Progenitor cell of endocrine pancreas (in vitro differentiated cells): ENCODE measurements around the gene EDIL3. TPM values are rescaled to one million over a fixed set of nuclear protein-coding genes. Genes with fewer than 3 reads are reported as not detected.

Experiments
- DNase-seq: peaks from one replicate; pipeline ENCODE4 v3.0.0; 2021; ENCODE audit warnings: low spot score; ENCODE audit not compliant: unreplicated experiment
- H3K27ac Mint-ChIP-seq: 2 replicates; pipeline ENCODE4 v1.8.0; 2021; ENCODE audit warnings: mild to moderate bottlenecking, moderate library complexity, mixed read lengths
- H3K27me3 Mint-ChIP-seq: 2 replicates; pipeline ENCODE4 v1.8.0; 2021; ENCODE audit warnings: mixed read lengths
- H3K36me3 Mint-ChIP-seq: 2 replicates; pipeline ENCODE4 v1.8.0; 2022; ENCODE audit warnings: mixed read lengths; ENCODE audit not compliant: insufficient read depth
- H3K4me1 Mint-ChIP-seq: 2 replicates; pipeline ENCODE4 v1.8.0; 2021; ENCODE audit warnings: low read depth, mixed read lengths
- H3K4me3 Mint-ChIP-seq: 2 replicates; pipeline ENCODE4 v1.8.0; 2021; ENCODE audit warnings: low read depth, mild to moderate bottlenecking, moderate library complexity, mixed read lengths
- H3K9me3 Mint-ChIP-seq: 2 replicates; pipeline ENCODE4 v1.8.0; 2021; ENCODE audit warnings: low read depth, mixed read lengths
- CTCF ChIP-seq: fragments of 200-600 bp; sonication (generic); IDR thresholded peaks from one replicate; pipeline ENCODE4 v1.5.0; 2021; ENCODE audit warnings: antibody characterized with exemption, mild to moderate bottlenecking; ENCODE audit not compliant: unreplicated experiment
- total RNA-seq: library from RNA; stranded (reverse); gene quantifications from 2 replicates; pipeline ENCODE4 v1.2.1, GENCODE V29; 2021

EDIL3 gene
- total RNA-seq, 1 donor from 2014 or later = 4.8 TPM

- no peak overlapping the region for H3K4me3 Mint-ChIP-seq
- no peaks in the 10 kb centered on the region for H3K36me3 Mint-ChIP-seq
- TF ChIP-seq CTCF = no peak
- H3K27me3 Mint-ChIP-seq = no peaks in the 10 kb centered on the region
- H3K9me3 Mint-ChIP-seq = no peaks in the 10 kb centered on the region
- H3K4me1 Mint-ChIP-seq = peaks cover 2% of the 10 kb centered on the region
- H3K27ac Mint-ChIP-seq = no peak overlapping the region
- DNase-seq = no peak
Observed at GRCh38 chr5:83972909-83973308, 411.8 kb downstream of the EDIL3 start.

GRCh38 chr5:83972236-83972635 is 412.4 kb downstream of the EDIL3 start:
- H3K4me3 Mint-ChIP-seq = no peak overlapping the region
- H3K27me3 Mint-ChIP-seq = no peaks in the 10 kb centered on the region
- no peaks in the 10 kb centered on the region for H3K36me3 Mint-ChIP-seq
- H3K27ac Mint-ChIP-seq = no peak overlapping the region
- no peaks in the 10 kb centered on the region for H3K9me3 Mint-ChIP-seq
- no peak for TF ChIP-seq CTCF
- DNase-seq = no peak
- peaks cover 2% of the 10 kb centered on the region for H3K4me1 Mint-ChIP-seq

- no peak overlapping the region for H3K4me3 Mint-ChIP-seq
- H3K4me1 Mint-ChIP-seq = no peaks in the 10 kb centered on the region
- H3K27ac Mint-ChIP-seq = no peak overlapping the region
- TF ChIP-seq CTCF = no peak
- H3K27me3 Mint-ChIP-seq = no peaks in the 10 kb centered on the region
- H3K9me3 Mint-ChIP-seq = no peaks in the 10 kb centered on the region
- no peak for DNase-seq
- no peaks in the 10 kb centered on the region for H3K36me3 Mint-ChIP-seq
Observed at GRCh38 chr5:83967417-83967816, 417.3 kb downstream of the EDIL3 start.

- Mint-ChIP-seq H3K27ac (no peak overlapping the region), H3K27me3 (no peaks in the 10 kb centered on the region), H3K4me3 (no peak overlapping the region), H3K9me3 (no peaks in the 10 kb centered on the region), H3K4me1 (no peaks in the 10 kb centered on the region), H3K36me3 (no peaks in the 10 kb centered on the region)
- DNase-seq = no peak
- TF ChIP-seq CTCF = no peak
Observed at GRCh38 chr5:83965441-83965840, 419.2 kb downstream of the EDIL3 start.

GRCh38 chr5:83964271-83964670 is 420.4 kb downstream of the EDIL3 start:
- TF ChIP-seq CTCF = no peak
- no peak overlapping the region for H3K27ac Mint-ChIP-seq

GRCh38 chr5:83957188-83957587 is 427.5 kb downstream of the EDIL3 start:
- no peak for DNase-seq

More at GRCh38 chr5:83964271-83964670, 420.4 kb downstream of the EDIL3 start:
- no peak for DNase-seq
- Mint-ChIP-seq H3K9me3 (no peaks in the 10 kb centered on the region), H3K4me1 (no peaks in the 10 kb centered on the region), H3K36me3 (no peaks in the 10 kb centered on the region), H3K27me3 (no peaks in the 10 kb centered on the region), H3K4me3 (no peak overlapping the region)

More at GRCh38 chr5:83957188-83957587, 427.5 kb downstream of the EDIL3 start:
- Mint-ChIP-seq H3K4me1 (peaks cover 5% of the 10 kb centered on the region), H3K36me3 (no peaks in the 10 kb centered on the region), H3K4me3 (no peak overlapping the region), H3K27ac (no peak overlapping the region), H3K27me3 (peaks cover 3% of the 10 kb centered on the region), H3K9me3 (no peaks in the 10 kb centered on the region)
- no peak for TF ChIP-seq CTCF
